ENCODE results near the gene RTL10. TPM values are rescaled to one million over a fixed set of nuclear protein-coding genes. Genes with fewer than 3 reads are reported as not detected.
A peak's percentile ranks its signal among the peaks of the same experiment; 100 is the strongest.

Gene RTL10
- polyA plus RNA-seq, 2 of the 4 experiments (the other 2 are of a cell fraction), result 4.4 to 5.1 TPM

GRCh38 chr22:19845054-19845722 is 9.5 kb downstream of the RTL10 start:
- POLR2A ChIA-PET, result no interaction called here
- ATAC-seq, result peak; percentile 25 to 48; a peak in 4 of 6 replicates

GRCh38 chr22:19844377-19845053 is 10.2 kb downstream of the RTL10 start:
- no peak for DNase-seq (ENCODE audit: low read depth in 1 of 2, low spot score in 1 of 2)
- no peak overlapping the region for H3K27ac ChIP-seq
- no peak overlapping the region for H3K4me2 ChIP-seq
- POLR2A ChIA-PET, result no interaction called here
- ATAC-seq, result peak in 1 of 2 experiments; percentile 14; a peak in 1 of 6 replicates
- TF ChIP-seq NPAS2 (CRISPR knock-in tag; IDR thresholded peaks at IDR 0.05; ENCODE audit: borderline replicate concordance), result no peak
- TF ChIP-seq ESRRA (IDR thresholded peaks at IDR 0.05; ENCODE audit: borderline replicate concordance, low read length), result no peak
- no peak for TF ChIP-seq EP300 (IDR thresholded peaks at IDR 0.05)
- no peak for TF ChIP-seq RCOR1 (IDR thresholded peaks at IDR 0.05; ENCODE audit: low read depth, low read length)
- TF ChIP-seq FOSL2 (IDR thresholded peaks at IDR 0.05), result no peak
- TF ChIP-seq FOSL2 (CRISPR knock-in tag; IDR thresholded peaks at IDR 0.05), result no peak
- TF ChIP-seq KDM1A (IDR thresholded peaks at IDR 0.05; ENCODE audit: low read depth), result no peak
- no peak for TF ChIP-seq JUNB (IDR thresholded peaks at IDR 0.05)
- no peak for TF ChIP-seq ATOH8 (CRISPR knock-in tag; IDR thresholded peaks at IDR 0.05; ENCODE audit: low read depth)
- WGBS (ENCODE audit: missing lambda C conversion rate), result 77% methylated on average over 11 of the region's 18 CpGs
- no peak overlapping the region for H3K4me3 ChIP-seq
- peaks cover 24% of the 10 kb centered on the region for H3K4me1 ChIP-seq
- no peaks in the 10 kb centered on the region for H3K9me3 ChIP-seq
- CTCF ChIA-PET, result interaction anchor here (0.6 to 1.4 kb wide), 3 partner anchors 37 to 88 kb away, joined by 3 to 5 read pairs (median 4); no protein-coding TSS in a partner anchor
- FAIRE-seq, result no peak

More at GRCh38 chr22:19845054-19845722, 9.5 kb downstream of the RTL10 start:
- DNase-seq (ENCODE audit: low read depth in 1 of 2, low spot score in 1 of 2) (no peak), FAIRE-seq (no peak)
- H3K9me3 ChIP-seq, result no peaks in the 10 kb centered on the region
- peaks cover 24% of the 10 kb centered on the region for H3K4me1 ChIP-seq
- 80% methylated on average over 1 of the region's 8 CpGs for WGBS (ENCODE audit: missing lambda C conversion rate)
- TF ChIP-seq PHF8 (IDR thresholded peaks at IDR 0.05; ENCODE audit: borderline replicate concordance, low read depth), result no peak
- no peak for TF ChIP-seq RAD21 (conservative IDR thresholded peaks at IDR 0.05 in 1 of 2, IDR thresholded peaks at IDR 0.05 in 1 of 2)
- TF ChIP-seq MAZ (IDR thresholded peaks at IDR 0.05; ENCODE audit: borderline replicate concordance, low read depth, low read length), result no peak
- no peak for TF ChIP-seq HMGXB4 (CRISPR knock-in tag; IDR thresholded peaks at IDR 0.05; ENCODE audit: borderline replicate concordance)
- TF ChIP-seq HES2 (IDR thresholded peaks at IDR 0.05), result no peak
- TF ChIP-seq KDM5A (IDR thresholded peaks at IDR 0.05), result no peak
- no peak for TF ChIP-seq RARB (CRISPR knock-in tag; IDR thresholded peaks at IDR 0.05)
- TF ChIP-seq NFE2L2 (conservative IDR thresholded peaks at IDR 0.05; ENCODE audit: low read length), result no peak
- no peak for TF ChIP-seq REST (IDR thresholded peaks at IDR 0.05)
- TF ChIP-seq ZC3H11A (IDR thresholded peaks at IDR 0.05), result no peak
- no peak for TF ChIP-seq MYC (IDR thresholded peaks at IDR 0.05; ENCODE audit: borderline replicate concordance, low read length)
- no peak for TF ChIP-seq ZSCAN20 (CRISPR knock-in tag; IDR thresholded peaks at IDR 0.05)
- CTCF ChIA-PET, result interaction anchor here (1.2 to 1.4 kb wide), 2 partner anchors 65 to 89 kb away, joined by 4 to 5 read pairs; no protein-coding TSS in a partner anchor
- no peak overlapping the region for H3K4me2 ChIP-seq
- no peak overlapping the region for H3K4me3 ChIP-seq
- no peak overlapping the region for H3K27ac ChIP-seq
